ENCODE measurements around the gene UPF3A.
"Not testable (repeated sequence)": the region's sequence is repeated elsewhere in the genome, so short reads cannot be mapped to it uniquely, and the experiment has no call there.

The UPF3A gene

GRCh38 chr13:114309806-114310410 lies 28.5 kb downstream of the UPF3A start:
- DNase-seq, result no peak

GRCh38 chr13:114310956-114311355 lies 29.6 kb downstream of the UPF3A start:
- DNase-seq, result no peak

- no peak for DNase-seq
Observed at GRCh38 chr13:114311387-114311786, 30.0 kb downstream of the UPF3A start.

- DNase-seq, result no peak
Observed at GRCh38 chr13:114311908-114312307, 30.5 kb downstream of the UPF3A start.

GRCh38 chr13:114313061-114313860 lies 31.9 kb downstream of the UPF3A start:
- peak; percentile 14 for DNase-seq

GRCh38 chr13:114314074-114314912 lies 32.9 kb downstream of the UPF3A start, which contains the start of gene CHAMP1:
CHAMP1 (plus strand) TSS chr13:114314503; CDS start chr13:114323843, 9,340 bp downstream.
- peak; percentile 90 for DNase-seq

- peak; percentile 41 for DNase-seq
Observed at GRCh38 chr13:114315074-114315785, 33.8 kb downstream of the UPF3A start.

GRCh38 chr13:114318624-114319023 lies 37.2 kb downstream of the UPF3A start:
- no peak for DNase-seq

- no peak for DNase-seq
Observed at GRCh38 chr13:114319441-114319913, 38.1 kb downstream of the UPF3A start.

GRCh38 chr13:114320065-114320464 lies 38.7 kb downstream of the UPF3A start:
- no peak for DNase-seq

GRCh38 chr13:114321256-114321655 lies 39.9 kb downstream of the UPF3A start:
- DNase-seq, result no peak

- DNase-seq, result no peak
Observed at GRCh38 chr13:114323349-114323748, 41.9 kb downstream of the UPF3A start.

GRCh38 chr13:114324334-114324733 lies 42.9 kb downstream of the UPF3A start:
- DNase-seq, result no peak

- DNase-seq, result no peak
Observed at GRCh38 chr13:114325729-114326128, 44.3 kb downstream of the UPF3A start.

GRCh38 chr13:114328034-114328433 lies 46.6 kb downstream of the UPF3A start:
- DNase-seq, result no peak

- DNase-seq, result no peak
Observed at GRCh38 chr13:114328595-114328994, 47.2 kb downstream of the UPF3A start.

GRCh38 chr13:114330086-114330485 lies 48.7 kb downstream of the UPF3A start:
- DNase-seq, result no peak

- not testable (repeated sequence) for DNase-seq
Observed at GRCh38 chr13:114333881-114334280, 52.5 kb downstream of the UPF3A start.

- DNase-seq, result no peak
Observed at GRCh38 chr13:114334305-114335053, 53.1 kb downstream of the UPF3A start.

GRCh38 chr13:114336457-114336856 lies 55.1 kb downstream of the UPF3A start:
- DNase-seq, result not testable (repeated sequence)

- DNase-seq, result no peak
Observed at GRCh38 chr13:114338959-114339358, 57.6 kb downstream of the UPF3A start.

Measured in CD4-positive, alpha-beta T cell treated with Interleukin-17A for 1 hour (primary cell).